Breast epithelium (tissue), 3 donors: ENCODE results near the gene ITGA3.

Experiments
- POLR2A ChIP-seq: fragments of 450-650 bp; IDR thresholded peaks from one replicate; pipeline ENCODE4 v1.6.1; 2016; ENCODE audit warnings: antibody characterized with exemption, mild to moderate bottlenecking, moderate library complexity
- POLR2AphosphoS5 ChIP-seq, 3 donors: sonication (generic); formaldehyde crosslinking; IDR thresholded peaks; one replicate each; pipeline ENCODE4 v1.6.1; 2017; ENCODE audit warnings: antibody characterized with exemption in 3 of 3
- TF ChIP-seq, protein P1 (sequence below), 3 donors: fragments of 450-650 bp; IDR thresholded peaks; one replicate each; pipeline ENCODE4 v1.5.1; 2016 to 2017; ENCODE audit warnings: antibody characterized with exemption in 3 of 3, mild to moderate bottlenecking in 3 of 3, moderate library complexity in 3 of 3

GRCh38 chr17:50022463-50023130, 33.3 kb upstream of the ITGA3 start:
- TF ChIP-seq, protein P1, sequence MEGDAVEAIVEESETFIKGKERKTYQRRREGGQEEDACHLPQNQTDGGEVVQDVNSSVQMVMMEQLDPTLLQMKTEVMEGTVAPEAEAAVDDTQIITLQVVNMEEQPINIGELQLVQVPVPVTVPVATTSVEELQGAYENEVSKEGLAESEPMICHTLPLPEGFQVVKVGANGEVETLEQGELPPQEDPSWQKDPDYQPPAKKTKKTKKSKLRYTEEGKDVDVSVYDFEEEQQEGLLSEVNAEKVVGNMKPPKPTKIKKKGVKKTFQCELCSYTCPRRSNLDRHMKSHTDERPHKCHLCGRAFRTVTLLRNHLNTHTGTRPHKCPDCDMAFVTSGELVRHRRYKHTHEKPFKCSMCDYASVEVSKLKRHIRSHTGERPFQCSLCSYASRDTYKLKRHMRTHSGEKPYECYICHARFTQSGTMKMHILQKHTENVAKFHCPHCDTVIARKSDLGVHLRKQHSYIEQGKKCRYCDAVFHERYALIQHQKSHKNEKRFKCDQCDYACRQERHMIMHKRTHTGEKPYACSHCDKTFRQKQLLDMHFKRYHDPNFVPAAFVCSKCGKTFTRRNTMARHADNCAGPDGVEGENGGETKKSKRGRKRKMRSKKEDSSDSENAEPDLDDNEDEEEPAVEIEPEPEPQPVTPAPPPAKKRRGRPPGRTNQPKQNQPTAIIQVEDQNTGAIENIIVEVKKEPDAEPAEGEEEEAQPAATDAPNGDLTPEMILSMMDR (IDR thresholded peaks at IDR 0.05) = no peak
- TF ChIP-seq POLR2AphosphoS5 (IDR thresholded peaks at IDR 0.05) = no peak
- TF ChIP-seq POLR2A = no peak
